NB4 (cell line): Measurements from ENCODE around the gene PPEF2.
A peak's percentile ranks its signal among the peaks of the same experiment; 100 is the strongest.
"Not testable (repeated sequence)": the region's sequence is repeated elsewhere in the genome, so short reads cannot be mapped to it uniquely, and the experiment has no call there.

ENCODE experiments used
- DNase-seq: peaks from one replicate; pipeline ENCODE4 v3.0.0; 2010; ENCODE audit warnings: low read depth
- H3K4me3 ChIP-seq: one replicate; pipeline ENCODE4 v1.5.1; 2011; ENCODE audit warnings: mild to moderate bottlenecking, low read depth, low read length, moderate library complexity
- CTCF ChIP-seq: IDR thresholded peaks from one replicate; pipeline ENCODE4 v1.5.1; 2012; ENCODE audit warnings: low read depth, low read length
- MAX ChIP-seq: IDR thresholded peaks from 2 replicates; pipeline ENCODE4 v1.6.1; 2011; ENCODE audit warnings: low read depth, low read length
- MYC ChIP-seq: IDR thresholded peaks from 2 replicates; pipeline ENCODE4 v1.6.1; 2011; ENCODE audit warnings: low read depth, low read length
- POLR2A ChIP-seq: IDR thresholded peaks from 2 replicates; pipeline ENCODE4 v1.6.1; 2011; ENCODE audit warnings: mild to moderate bottlenecking; ENCODE audit not compliant: insufficient read length; ENCODE audit errors: extremely low read depth

The PPEF2 gene

GRCh38 chr4:75848171-75848760 is 54.0 kb downstream of the PPEF2 start:
- H3K4me3 ChIP-seq = not testable (repeated sequence)
- peak; percentile 28 for TF ChIP-seq CTCF
- peak; percentile 91 for DNase-seq

- DNase-seq = no peak
- TF ChIP-seq POLR2A (no peak), CTCF (no peak), MAX (no peak), MYC (no peak)
- no peak overlapping the region for H3K4me3 ChIP-seq
These were observed 56.3 kb downstream of the PPEF2 start for GRCh38 chr4:75845992-75846391.

- no peak for TF ChIP-seq CTCF
- no peak for TF ChIP-seq MYC
- TF ChIP-seq MAX = no peak
- TF ChIP-seq POLR2A = no peak
- H3K4me3 ChIP-seq = no peak overlapping the region
- DNase-seq = no peak
These were observed 58.0 kb downstream of the PPEF2 start for GRCh38 chr4:75844151-75844662.

GRCh38 chr4:75843596-75843995 is 58.7 kb downstream of the PPEF2 start:
- no peak overlapping the region for H3K4me3 ChIP-seq
- DNase-seq = no peak
- TF ChIP-seq POLR2A (no peak), MAX (no peak), MYC (no peak), CTCF (no peak)

GRCh38 chr4:75841641-75842520 is 60.4 kb downstream of the PPEF2 start:
- DNase-seq = peak; percentile 46
- H3K4me3 ChIP-seq = no peak overlapping the region
- no peak for TF ChIP-seq CTCF
- no peak for TF ChIP-seq MYC
- no peak for TF ChIP-seq POLR2A
- TF ChIP-seq MAX = no peak
